HCT116 (cell line): ENCODE data around the gene TSPAN2.

Experiments used
- ATF3 ChIP-seq: IDR thresholded peaks from 2 replicates; pipeline ENCODE4 v1.6.1; 2012
- CTCF ChIP-seq, 3 experiments: fragments of 200-600 bp in 1 of 3; sonication (generic) in 1 of 3; IDR thresholded peaks in 2 of 3; conservative IDR thresholded peaks in 1 of 3; 2 replicates each; pipeline ENCODE4 v1.5.1; 2012 to 2017; ENCODE audit warnings: low read depth in 2 of 3, low read length in 2 of 3, antibody characterized with exemption in 1 of 3, borderline replicate concordance in 1 of 3, control low read depth in 1 of 3, mild to moderate bottlenecking in 1 of 3, mixed read lengths in 1 of 3, mixed run types in 1 of 3, moderate library complexity in 1 of 3; ENCODE audit not compliant: insufficient read depth in 1 of 3
- POLR2A ChIP-seq: IDR thresholded peaks from 2 replicates; pipeline ENCODE4 v1.7.0; 2011; ENCODE audit warnings: borderline replicate concordance; ENCODE audit not compliant: insufficient read depth, insufficient read length; ENCODE audit errors: extremely low read depth
- POLR2AphosphoS5 ChIP-seq: IDR thresholded peaks from 2 replicates; pipeline ENCODE4 v1.6.1; 2011; ENCODE audit warnings: mild to moderate bottlenecking, low read depth, low read length, moderate library complexity
- TCF7L2 ChIP-seq: IDR thresholded peaks from 2 replicates; pipeline ENCODE4 v1.7.0; 2011; ENCODE audit warnings: borderline replicate concordance, inconsistent platforms; ENCODE audit not compliant: insufficient read depth, insufficient read length; ENCODE audit errors: extremely low read depth

- TF ChIP-seq POLR2AphosphoS5: no peak
- no peak for TF ChIP-seq CTCF (IDR thresholded peaks at IDR 0.05 in 2 of 3, conservative IDR thresholded peaks at IDR 0.05 in 1 of 3; ENCODE audit: borderline replicate concordance in 1 of 3, insufficient read depth in 1 of 3, low read depth in 2 of 3, low read length in 2 of 3)
- no peak for TF ChIP-seq TCF7L2
- no peak for TF ChIP-seq POLR2A
- TF ChIP-seq ATF3: no peak
These were observed 28.8 kb upstream of the TSPAN2 start for GRCh38 chr1:115118086-115118485.
